ENCODE results near the gene GLI2.

The GLI2 gene

DNA sequence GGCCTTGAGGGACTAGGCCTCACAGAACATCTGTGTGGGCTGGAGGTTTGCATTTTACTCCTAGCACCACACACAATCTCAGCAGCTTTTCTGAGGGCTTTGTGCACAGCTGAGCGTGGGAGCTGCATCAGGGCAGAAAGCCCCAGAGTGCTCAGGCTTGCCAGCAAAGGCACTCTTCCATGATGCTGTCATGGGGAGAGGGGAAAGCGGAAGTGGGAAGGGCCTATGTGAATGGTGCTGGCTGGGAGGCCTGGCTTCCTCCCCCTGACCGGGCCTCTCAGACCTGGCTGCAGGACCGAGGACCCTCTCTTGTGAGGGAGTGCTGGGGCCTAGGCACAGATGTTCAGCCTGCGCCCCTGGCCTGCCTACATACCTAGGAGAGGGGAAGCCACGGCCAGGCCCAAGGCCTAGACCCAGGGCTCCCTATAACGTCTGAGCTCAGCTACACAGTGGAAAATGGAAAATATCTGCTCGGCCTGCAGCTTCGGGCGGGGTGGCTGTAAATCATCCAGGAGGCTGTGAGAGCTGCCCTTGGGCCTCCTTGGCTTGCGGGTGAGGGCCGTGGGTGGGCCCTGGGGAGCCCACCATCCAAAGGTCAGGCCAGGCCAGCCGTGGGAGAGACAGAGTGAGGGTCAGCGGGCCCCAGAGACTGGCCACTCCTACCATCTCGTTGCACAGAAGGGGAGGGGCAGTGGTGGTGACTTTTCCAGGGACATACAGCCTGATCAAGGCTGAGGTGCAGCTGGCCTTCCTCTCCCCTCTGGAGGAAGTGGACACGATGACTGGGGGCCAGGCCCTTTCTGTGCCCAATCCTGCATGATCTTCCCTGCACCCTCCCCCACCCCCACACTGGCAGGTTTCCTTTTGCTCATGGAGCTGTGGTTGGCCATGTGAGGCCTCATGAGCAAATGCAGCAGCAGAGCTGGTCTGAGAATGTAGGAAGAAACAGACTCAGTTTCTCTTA, 22.8 kb downstream of the GLI2 start:
- DNase-seq (ENCODE audit: low spot score): no peak

DNA sequence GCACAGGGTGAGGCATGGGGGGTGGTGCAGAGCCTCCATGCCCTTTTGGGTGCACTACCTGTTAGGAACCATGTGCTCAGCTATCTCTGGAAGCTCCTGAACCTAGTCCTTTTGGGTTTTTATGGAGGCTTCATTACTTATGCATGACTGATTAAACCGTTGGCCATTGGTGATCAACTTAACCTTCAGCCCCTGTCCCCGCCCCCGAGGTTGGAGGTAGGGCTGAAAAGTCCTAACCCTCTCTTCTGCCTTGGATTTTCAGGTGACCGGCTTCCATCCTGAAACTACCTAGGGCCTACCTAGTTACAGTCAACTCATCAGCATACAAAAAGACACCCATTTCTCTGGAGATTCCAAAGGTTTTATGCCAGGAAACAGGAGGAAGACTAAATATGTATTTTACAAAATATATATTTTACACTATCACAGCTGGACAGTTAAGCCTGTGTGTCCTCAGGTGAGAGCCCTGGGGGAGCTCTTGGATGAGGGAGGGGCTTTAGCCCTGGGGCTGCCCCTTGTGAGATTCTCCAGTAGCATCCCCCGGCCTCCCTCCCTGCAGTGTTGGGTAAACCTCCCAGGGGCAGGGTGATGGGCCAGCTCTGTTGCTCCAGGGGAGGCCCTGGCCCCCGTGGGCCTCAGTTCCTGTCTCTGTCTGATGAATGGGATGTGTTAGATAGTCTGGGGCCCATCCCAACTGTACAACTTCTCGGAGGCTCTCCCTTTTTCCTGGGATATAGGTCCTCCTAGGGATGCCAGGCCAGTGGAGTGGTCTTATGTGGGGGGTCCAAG, 24.1 kb downstream of the GLI2 start:
- DNase-seq (ENCODE audit: low spot score): no peak

DNA sequence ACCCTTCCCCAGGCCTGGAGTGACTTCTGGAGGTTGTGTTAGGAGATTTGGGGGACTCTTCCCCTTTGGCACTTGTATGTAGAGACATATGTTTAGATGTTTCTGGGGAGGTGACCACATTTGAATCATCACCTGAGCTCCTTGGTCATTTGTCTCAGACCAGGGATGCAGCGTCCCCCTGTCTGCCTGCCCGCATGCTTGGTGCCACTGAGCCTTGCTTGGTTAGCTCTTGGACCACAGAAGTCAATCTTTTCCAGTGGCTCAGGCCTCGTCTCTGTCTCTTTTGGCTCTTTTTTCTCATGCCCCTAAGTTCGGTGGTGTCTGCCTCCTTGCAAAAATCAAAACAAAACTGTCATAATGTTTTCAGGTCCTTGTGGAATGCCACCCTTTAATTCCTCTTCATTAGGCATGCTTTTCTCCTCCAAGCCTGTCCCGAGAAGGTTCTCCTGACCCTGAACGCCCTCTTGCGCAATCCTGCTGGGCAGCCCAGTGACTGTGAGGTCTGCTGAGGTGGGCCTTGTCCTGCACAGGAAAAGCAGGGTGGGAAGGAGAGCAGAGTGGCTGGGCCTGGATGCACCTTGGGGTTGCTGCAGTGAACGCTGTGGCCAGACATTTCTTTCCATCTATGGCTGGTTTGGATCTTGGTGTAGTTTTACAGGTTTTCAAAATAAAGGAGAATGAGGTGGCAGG, 24.9 kb downstream of the GLI2 start:
- DNase-seq (ENCODE audit: low spot score): no peak

DNA sequence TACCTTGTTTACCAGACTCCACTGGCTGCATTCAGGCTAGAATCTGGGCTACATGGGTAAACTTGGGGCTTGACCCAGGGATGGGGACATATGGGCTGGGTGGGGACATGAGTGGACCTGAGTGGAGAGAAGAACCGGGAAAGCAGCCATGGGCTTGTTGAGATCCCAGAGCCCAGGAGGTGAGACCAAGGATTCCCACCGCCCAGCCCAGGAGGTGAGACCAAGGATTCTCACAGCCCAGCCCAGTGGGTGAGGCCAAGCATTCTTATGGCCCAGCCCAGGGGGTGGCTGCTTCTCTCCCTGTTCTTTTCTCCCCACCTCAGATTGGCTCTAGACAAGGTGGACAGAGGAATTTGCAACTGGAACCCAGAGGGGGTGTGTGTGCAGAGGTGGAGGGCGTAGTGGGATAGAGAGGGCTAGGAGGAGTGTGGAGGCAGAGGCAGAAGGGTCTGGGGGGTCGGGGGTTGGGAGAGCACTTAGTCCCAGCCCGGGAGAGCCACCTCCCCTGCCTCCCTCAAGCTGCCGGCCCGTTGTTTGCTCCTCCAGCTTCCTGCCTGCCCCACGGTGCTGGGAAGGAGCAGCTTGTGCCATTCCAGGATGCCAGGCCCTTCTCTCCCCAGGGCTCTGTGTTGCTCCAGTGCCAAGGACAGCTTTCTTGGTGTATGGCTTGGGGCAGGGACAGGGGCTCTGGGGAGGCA, 25.6 kb downstream of the GLI2 start:
- no peak for DNase-seq (ENCODE audit: low spot score)

DNA sequence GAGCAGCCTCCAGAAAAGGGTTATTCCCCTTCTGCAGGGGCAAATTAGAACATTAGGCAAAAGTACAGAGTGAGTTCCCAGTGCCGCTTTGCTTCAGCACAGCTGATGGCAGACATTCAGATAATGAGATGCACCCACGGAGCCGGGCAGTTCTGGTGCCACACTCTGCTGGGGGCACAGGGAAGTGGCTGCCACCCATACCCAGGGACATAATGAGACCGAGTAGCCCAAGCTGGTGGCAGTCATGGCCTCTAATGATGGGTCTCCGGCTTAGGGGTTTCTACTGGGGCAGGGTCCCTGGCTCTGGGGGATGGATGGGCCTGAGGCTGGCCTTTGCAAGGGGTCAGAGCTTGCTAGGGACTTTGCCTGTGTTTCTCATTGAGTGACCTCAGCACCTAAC, 26.2 kb downstream of the GLI2 start:
- DNase-seq (ENCODE audit: low spot score): no peak

- DNase-seq (ENCODE audit: low spot score): no peak
Observed at GRCh38 chr2:120762341-120763061, 26.8 kb downstream of the GLI2 start.

GRCh38 chr2:120763508-120763907, 27.8 kb downstream of the GLI2 start:
- DNase-seq (ENCODE audit: low spot score): no peak

GRCh38 chr2:120763931-120764330, 28.3 kb downstream of the GLI2 start:
- DNase-seq (ENCODE audit: low spot score): no peak

- no peak for DNase-seq (ENCODE audit: low spot score)
Observed at GRCh38 chr2:120764492-120764891, 28.8 kb downstream of the GLI2 start.

DNA sequence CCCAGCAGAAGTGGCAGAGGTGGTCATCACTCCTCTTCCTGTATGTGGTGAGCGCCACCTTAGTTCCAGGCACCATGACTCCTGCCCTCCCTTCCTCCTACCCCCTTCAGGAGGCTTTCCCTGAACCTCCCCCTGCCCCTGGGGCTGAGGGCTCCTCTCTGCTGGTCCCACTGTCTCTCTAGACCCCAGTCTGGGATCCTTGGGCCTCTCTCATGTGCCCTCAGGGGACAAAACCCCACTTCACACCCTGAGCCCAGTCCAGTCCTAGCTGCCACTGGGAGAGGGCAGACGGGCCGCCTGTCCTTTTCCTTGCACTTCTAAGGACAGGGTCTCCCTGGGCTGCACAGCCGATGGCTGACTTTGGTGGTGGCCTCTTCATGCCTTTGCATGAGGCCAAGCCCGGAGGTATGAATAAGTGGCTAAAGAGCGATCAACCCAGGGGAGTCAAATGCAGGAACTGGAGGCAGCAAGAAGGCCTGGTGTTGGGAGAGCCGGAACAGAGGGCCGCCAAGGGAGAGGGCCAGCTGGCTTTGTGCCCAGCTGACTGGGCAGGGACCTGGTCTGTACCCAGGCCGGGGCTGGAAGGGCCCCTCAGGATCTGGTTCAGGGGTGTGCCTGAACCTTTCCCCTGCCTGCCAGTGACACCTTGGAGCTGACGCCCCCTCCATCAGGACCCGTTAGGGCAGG, 29.5 kb downstream of the GLI2 start:
- DNase-seq (ENCODE audit: low spot score): no peak

- no peak for DNase-seq (ENCODE audit: low spot score)
Observed at GRCh38 chr2:120765678-120766469, 30.2 kb downstream of the GLI2 start.

- no peak for DNase-seq (ENCODE audit: low spot score)
Observed at GRCh38 chr2:120766470-120767351, 31.0 kb downstream of the GLI2 start.

GRCh38 chr2:120767486-120768005, 31.9 kb downstream of the GLI2 start:
- no peak for DNase-seq (ENCODE audit: low spot score)

GRCh38 chr2:120768112-120769048, 32.7 kb downstream of the GLI2 start:
- no peak for DNase-seq (ENCODE audit: low spot score)

GRCh38 chr2:120769076-120769786, 33.6 kb downstream of the GLI2 start:
- DNase-seq (ENCODE audit: low spot score): no peak

GRCh38 chr2:120769787-120770120, 34.1 kb downstream of the GLI2 start:
- DNase-seq (ENCODE audit: low spot score): no peak

DNA sequence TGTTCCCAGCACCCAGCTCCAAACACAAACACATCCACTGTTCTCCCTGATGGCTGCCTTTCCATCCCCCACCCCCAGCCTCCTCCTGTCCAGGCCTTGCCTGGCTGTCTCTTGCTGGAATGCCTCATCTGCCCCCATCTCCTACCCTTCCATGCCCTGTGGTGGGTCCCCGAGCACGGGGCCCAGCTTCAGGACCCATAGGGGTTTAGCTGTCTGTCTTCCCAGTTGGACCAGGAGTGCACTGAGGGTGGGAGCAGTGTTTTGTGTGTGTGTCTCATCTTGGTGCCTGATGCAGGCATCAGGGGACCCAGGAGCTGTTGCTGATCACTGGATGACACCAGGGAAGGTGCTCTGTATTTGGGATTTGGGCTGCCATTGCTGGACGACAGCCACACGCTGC, 34.5 kb downstream of the GLI2 start:
- DNase-seq (ENCODE audit: low spot score): no peak

Data from RKO (cell line).